Body of pancreas (tissue), 4 donors: Measurements from ENCODE around the gene PLPP3. TPM values are rescaled to one million over a fixed set of nuclear protein-coding genes. Genes with fewer than 3 reads are reported as not detected.

Experiments
- ATAC-seq: fragments of 150-250 bp; one replicate; pipeline ENCODE4 v1.9.1; 2016
- DNase-seq, 4 donors: peaks; one replicate each; pipeline ENCODE4 v3.0.0-alpha.2; 2019
- H3K27ac ChIP-seq, 4 donors: fragments of 200-600 bp; sonication (generic); 1 replicate in 3 of 4; 2 replicates in 1 of 4; pipeline versions ENCODE4 v1.5.1 to v1.6.1; 2016 to 2019; ENCODE audit warnings: mild to moderate bottlenecking in 1 of 4, mixed read lengths in 1 of 4, moderate library complexity in 1 of 4
- H3K27me3 ChIP-seq, 2 donors: fragments of 200-600 bp; sonication (generic); one replicate each; pipeline ENCODE4 v1.6.0; 2016; ENCODE audit warnings: mild to moderate bottlenecking in 1 of 2
- H3K36me3 ChIP-seq, 2 donors: fragments of 200-600 bp; sonication (generic); replicated peaks in 1 of 2; 2 replicates each; pipeline ENCODE4 v1.5.1; 2016; ENCODE audit warnings: low read depth in 2 of 2; ENCODE audit not compliant: insufficient read depth in 1 of 2
- H3K4me1 ChIP-seq: fragments of 200-600 bp; sonication (generic); one replicate; pipeline ENCODE4 v1.6.0; 2016
- H3K4me3 ChIP-seq, 2 donors: fragments of 200-600 bp; sonication (generic); 1 replicate in 1 of 2; 2 replicates in 1 of 2; pipeline ENCODE4 v1.5.1; 2016 to 2019
- H3K9me3 ChIP-seq, 3 donors: fragments of 200-600 bp; sonication (generic); 1 replicate in 2 of 3; 2 replicates in 1 of 3; pipeline ENCODE4 v1.5.1; 2016
- CTCF ChIP-seq, 7 experiments: fragments of 450-650 bp in 4 of 7; fragments of 200-600 bp in 3 of 7; sonication (generic) in 3 of 7; IDR thresholded peaks; one replicate each; pipeline ENCODE4 v1.5.1; 2016 to 2019; ENCODE audit warnings: antibody characterized with exemption in 7 of 7
- POLR2A ChIP-seq, 3 donors: fragments of 450-650 bp; IDR thresholded peaks; one replicate each; pipeline ENCODE4 v1.6.1; 2016; ENCODE audit warnings: antibody characterized with exemption in 3 of 3, mild to moderate bottlenecking in 2 of 3
- WGBS, 2 donors: methylation state at CpG; one replicate each; pipeline ENCODE4 v1.1.5; 2017; 5-methylcytosine and 5-hydroxymethylcytosine counted together
- intact Hi-C: fragments of 100-400 bp; cut with DNase I; formaldehyde crosslinking; loops from one replicate; pipeline ENCODE4 v1.15.1; 2023
- total RNA-seq, 2 donors: library from RNA; depleted of rRNA; stranded (reverse); fragments of >200 nt; gene quantifications; one replicate each; pipeline ENCODE4 v1.1.0, GENCODE V29; 2016

PLPP3 gene
- total RNA-seq, 2 donors from 2014 or later: 35.8 to 52.7 TPM

GRCh38 chr1:56502700-56503245 lies 76.6 kb downstream of the PLPP3 start:
- 71 to 82% methylated on average over 7 of the region's 7 CpGs for WGBS, 2 donors
- peaks cover 39% of the 10 kb centered on the region for H3K4me1 ChIP-seq
- intact Hi-C loops: no loop called here
- DNase-seq (no peak), ATAC-seq (no peak)
- no peaks in the 10 kb centered on the region for H3K36me3 ChIP-seq
- no peak overlapping the region for H3K27ac ChIP-seq
- TF ChIP-seq CTCF (IDR thresholded peaks at IDR 0.05) (no peak), POLR2A (IDR thresholded peaks at IDR 0.05) (no peak)
- no peak overlapping the region for H3K4me3 ChIP-seq
- H3K9me3 ChIP-seq: no peaks in the 10 kb centered on the region
- H3K27me3 ChIP-seq: no peaks in the 10 kb centered on the region

GRCh38 chr1:56501888-56502287 lies 77.5 kb downstream of the PLPP3 start:
- no peaks in the 10 kb centered on the region for H3K27me3 ChIP-seq
- no peaks in the 10 kb centered on the region for H3K9me3 ChIP-seq
- 87 to 96% methylated on average over 3 of the region's 3 CpGs for WGBS, 2 donors
- H3K4me1 ChIP-seq: peaks cover 30% of the 10 kb centered on the region
- no peak overlapping the region for H3K4me3 ChIP-seq
- intact Hi-C loops: no loop called here
- H3K36me3 ChIP-seq: no peaks in the 10 kb centered on the region
- TF ChIP-seq POLR2A (IDR thresholded peaks at IDR 0.05) (no peak), CTCF (IDR thresholded peaks at IDR 0.05) (no peak)
- ATAC-seq: no peak
- DNase-seq: no peak
- H3K27ac ChIP-seq: no peak overlapping the region

- no peak for DNase-seq
- intact Hi-C loops: no loop called here
- no peaks in the 10 kb centered on the region for H3K9me3 ChIP-seq
- no peaks in the 10 kb centered on the region for H3K36me3 ChIP-seq
- no peak overlapping the region for H3K4me3 ChIP-seq
- TF ChIP-seq POLR2A (IDR thresholded peaks at IDR 0.05): no peak
- no peak for TF ChIP-seq CTCF (IDR thresholded peaks at IDR 0.05)
- H3K4me1 ChIP-seq: peaks cover 25% of the 10 kb centered on the region
- H3K27me3 ChIP-seq: no peaks in the 10 kb centered on the region
- no peak overlapping the region for H3K27ac ChIP-seq
- no peak for ATAC-seq
- 53 to 56% methylated on average over 1 of the region's 1 CpG for WGBS, 2 donors
These were observed 77.9 kb downstream of the PLPP3 start for GRCh38 chr1:56501426-56501825.

GRCh38 chr1:56496821-56497772 lies 82.3 kb downstream of the PLPP3 start:
- no peak for TF ChIP-seq CTCF (IDR thresholded peaks at IDR 0.05)
- no peak for TF ChIP-seq POLR2A (IDR thresholded peaks at IDR 0.05)
- Histone ChIP-seq H3K36me3 (peaks cover 0 to 8% of the 10 kb centered on the region in 2 donors), H3K4me1 (peaks cover 7% of the 10 kb centered on the region), H3K27ac (no peak overlapping the region), H3K9me3 (no peaks in the 10 kb centered on the region), H3K27me3 (no peaks in the 10 kb centered on the region), H3K4me3 (no peak overlapping the region)
- 56 to 59% methylated on average over 12 of the region's 12 CpGs for WGBS, 2 donors
- intact Hi-C loops: no loop called here
- no peak for ATAC-seq
- no peak for DNase-seq
